Ishikawa (cell line): ENCODE measurements around the gene FAM72C.
"Not testable (repeated sequence)": the region's sequence is repeated elsewhere in the genome, so short reads cannot be mapped to it uniquely, and the experiment has no call there.

Experiments used
- CEBPB ChIP-seq: IDR thresholded peaks from 2 replicates; pipeline ENCODE4 v1.6.1; 2012
- CREB1 ChIP-seq: IDR thresholded peaks from 2 replicates; pipeline ENCODE4 v1.6.1; 2012; ENCODE audit warnings: low read depth
- RAD21 ChIP-seq: IDR thresholded peaks from 2 replicates; pipeline ENCODE4 v1.6.1; 2012; ENCODE audit warnings: low read depth
- TEAD4 ChIP-seq: IDR thresholded peaks from 2 replicates; pipeline ENCODE4 v1.6.1; 2012

The FAM72C gene

GRCh38 chr1:143971924-143972700, at the start of gene FAM72C:
TSS of gene FAM72C (minus strand) at chr1:143971986. CDS start at chr1:143971141, 845 bp downstream.
- TF ChIP-seq CEBPB, CREB1, TEAD4: not testable (repeated sequence)

GRCh38 chr1:143936457-143937115, 35.2 kb downstream of the FAM72C start:
- TF ChIP-seq RAD21 = peak; percentile 43
